Left cardiac atrium (tissue), 4 donors: ENCODE data around the gene MEGF11. TPM values are rescaled to one million over a fixed set of nuclear protein-coding genes. Genes with fewer than 3 reads are reported as not detected.

Experiments used
- ATAC-seq, 2 donors: fragments of 200-7000 bp; cut with Tn5 transposase; one replicate each; pipeline ENCODE4 v1.9.1; 2020; ENCODE audit warnings: mild to moderate bottlenecking in 2 of 2, moderate library complexity in 2 of 2
- DNase-seq: peaks from one replicate; pipeline ENCODE4 v3.0.0-alpha.2; 2020
- intact Hi-C, 2 donors: fragments of 100-400 bp; cut with DNase I; formaldehyde crosslinking; loops; one replicate each; pipeline versions ENCODE4 v1.14.1 to v1.15.1; 2022 to 2023
- long read RNA-seq: library from polyadenylated mRNA; unstranded; transcript quantifications from one replicate; pipeline ENCODE4 v2.0.0, GENCODE V29; 2021
- total RNA-seq, 2 donors: library from RNA; stranded (reverse); fragmentation: NEBNext Ultra II Directional; extraction: Animal tissue kit (Norgen Biotek cat#: 25700); gene quantifications; one replicate each; pipeline ENCODE4 v1.2.1, GENCODE V29; 2021
- donor health status: DM: no; HTN: yes; CAD: no.
- donor health status: DM: no; HTN: yes; CAD: no; lungs with severe emphysema.
- donor health status: DM: yes; HTN: yes; CAD: no.
- donor health status: Dilated cardiomyopathy.

Gene MEGF11
- not detected for total RNA-seq
- long read RNA-seq, partial matches to known transcripts = 0 of 2 reads
- long read RNA-seq, other reads (novel, unspliced or antisense) = 2 of 2 reads

GRCh38 chr15:66253418-66254088 lies at the start of gene MEGF11:
Gene MEGF11, minus strand, starts transcription at chr15:66253750. Its CDS starts 125,347 bp downstream, at chr15:66128403.
- ATAC-seq (peak; percentile 53 to 76), DNase-seq (peak; percentile 40)
- intact Hi-C loops = no loop called here

GRCh38 chr15:66302489-66303278 lies 49.1 kb upstream of the MEGF11 start:
- DNase-seq = no peak
- intact Hi-C loops = no loop called here
- no peak for ATAC-seq

- intact Hi-C loops = no loop called here
- ATAC-seq (no peak), DNase-seq (no peak)
Measured at GRCh38 chr15:66298803-66299251, 45.3 kb upstream of the MEGF11 start.

GRCh38 chr15:66296186-66296585 lies 42.6 kb upstream of the MEGF11 start:
- intact Hi-C loops = no loop called here

GRCh38 chr15:66294932-66295235 lies 41.3 kb upstream of the MEGF11 start:
- intact Hi-C loops = no loop called here
- ATAC-seq (no peak), DNase-seq (no peak)

More at GRCh38 chr15:66296186-66296585, 42.6 kb upstream of the MEGF11 start:
- DNase-seq = no peak
- ATAC-seq = no peak

GRCh38 chr15:66294157-66294931 lies 40.8 kb upstream of the MEGF11 start:
- intact Hi-C loops = no loop called here
- peak; percentile 43 to 47 for ATAC-seq
- DNase-seq = no peak

- DNase-seq (peak; percentile 74), ATAC-seq (peak; percentile 93)
- intact Hi-C loops = no loop called here
Measured at GRCh38 chr15:66293419-66294156, 40.0 kb upstream of the MEGF11 start, which contains the start of gene DIS3L. Gene DIS3L, plus strand, starts transcription at chr15:66293568. Its CDS starts 29 bp downstream, at chr15:66293597.

- DNase-seq (no peak), ATAC-seq (peak; percentile 3 to 21)
- intact Hi-C loops = no loop called here
Measured at GRCh38 chr15:66292571-66293418, 39.2 kb upstream of the MEGF11 start.

- ATAC-seq (no peak), DNase-seq (no peak)
- intact Hi-C loops = no loop called here
Measured at GRCh38 chr15:66291816-66292570, 38.4 kb upstream of the MEGF11 start.

GRCh38 chr15:66290518-66290917 lies 37.0 kb upstream of the MEGF11 start:
- ATAC-seq (no peak), DNase-seq (no peak)
- intact Hi-C loops = no loop called here

GRCh38 chr15:66290007-66290406 lies 36.5 kb upstream of the MEGF11 start:
- DNase-seq (no peak), ATAC-seq (no peak)
- intact Hi-C loops = no loop called here

GRCh38 chr15:66288551-66289185 lies 35.1 kb upstream of the MEGF11 start:
- intact Hi-C loops = loop anchor here in 1 of 2 donors (5.0 kb wide), 2 partner anchors 306 to 376 kb away; no protein-coding TSS in a partner anchor
- ATAC-seq = no peak
- DNase-seq = no peak

- intact Hi-C loops = loop anchor here in 1 of 2 donors (5.0 kb wide), 2 partner anchors 306 to 376 kb away; no protein-coding TSS in a partner anchor
- ATAC-seq (no peak), DNase-seq (no peak)
Measured at GRCh38 chr15:66288093-66288492, 34.5 kb upstream of the MEGF11 start.

- no peak for DNase-seq
- intact Hi-C loops = loop anchor here in 1 of 2 donors (5.0 kb wide), 2 partner anchors 305 to 375 kb away; no protein-coding TSS in a partner anchor
- no peak for ATAC-seq
Measured at GRCh38 chr15:66287461-66288057, 34.0 kb upstream of the MEGF11 start.

- intact Hi-C loops = loop anchor here in 1 of 2 donors (5.0 kb wide), 2 partner anchors 303 to 373 kb away; no protein-coding TSS in a partner anchor
- DNase-seq = no peak
- ATAC-seq = no peak
Measured at GRCh38 chr15:66285533-66286280, 32.2 kb upstream of the MEGF11 start.
